Mucosa of descending colon (tissue), 3 donors: ENCODE results near the gene CCL2. TPM values are rescaled to one million over a fixed set of nuclear protein-coding genes. Genes with fewer than 3 reads are reported as not detected.

ENCODE experiments used
- ATAC-seq: fragments of 200-7000 bp; cut with Tn5 transposase; one replicate; pipeline ENCODE4 v1.9.1; 2020; ENCODE audit warnings: mild to moderate bottlenecking, moderate library complexity
- DNase-seq, 3 donors: peaks; one replicate each; pipeline ENCODE4 v3.0.0-alpha.2; 2020
- H3K36me3 ChIP-seq: fragments of 200-600 bp; one replicate; pipeline ENCODE4 v1.8.0; 2021; ENCODE audit warnings: low read depth, mild to moderate bottlenecking
- H3K4me1 ChIP-seq: fragments of 200-600 bp; one replicate; pipeline ENCODE4 v1.8.0; 2021; ENCODE audit warnings: low read depth, mild to moderate bottlenecking
- H3K4me3 ChIP-seq: fragments of 200-600 bp; one replicate; pipeline ENCODE4 v1.8.0; 2021; ENCODE audit warnings: mild to moderate bottlenecking
- H3K9me3 ChIP-seq: fragments of 200-600 bp; one replicate; pipeline ENCODE4 v1.8.0; 2021; ENCODE audit warnings: mild to moderate bottlenecking
- CTCF ChIP-seq: fragments of 200-600 bp; IDR thresholded peaks from one replicate; pipeline ENCODE4 v1.8.0; 2022; ENCODE audit warnings: antibody characterized with exemption, mild to moderate bottlenecking
- intact Hi-C, 2 donors: fragments of 100-400 bp; cut with DNase I in 1 of 2; cut with micrococcal nuclease in 1 of 2; formaldehyde crosslinking; loops; one replicate each; pipeline versions ENCODE4 v1.11.0 to v1.11.1; 2022; cut with DNase I, micrococcal nuclease
- total RNA-seq, 3 donors: library from RNA; stranded (reverse); fragmentation: NEBNext Ultra II Directional in 2 of 3; extraction: Animal tissue kit (Norgen Biotek cat#: 25700) in 2 of 3; gene quantifications; one replicate each; pipeline versions ENCODE4 v1.2.1 to v1.2.4, GENCODE V29; 2021 to 2023
- donor health status: DM: no; HTN: no; CAD: no; lungs with moderate emphysema.
- donor health status: DM: no; HTN: no; CAD: no.
- donor health status: DM: no; HTN: yes; CAD: no.

The CCL2 gene
- total RNA-seq, 3 donors from 2014 or later: 7.1 to 65.6 (median 39.7) TPM

- ATAC-seq (peak; percentile 29), DNase-seq (peak in 2 of 3 donors; percentile 53 to 63)
- Histone ChIP-seq H3K36me3 (no peaks in the 10 kb centered on the region), H3K9me3 (no peaks in the 10 kb centered on the region), H3K4me1 (no peaks in the 10 kb centered on the region), H3K4me3 (no peak overlapping the region)
- intact Hi-C loops: no loop called here
- no peak for TF ChIP-seq CTCF
These were observed 14.0 kb upstream of the CCL2 start for GRCh38 chr17:34241062-34241461.

GRCh38 chr17:34242587-34243363 is 12.3 kb upstream of the CCL2 start:
- no peaks in the 10 kb centered on the region for H3K9me3 ChIP-seq
- intact Hi-C loops: no loop called here
- H3K36me3 ChIP-seq: no peaks in the 10 kb centered on the region
- peak; percentile 36 for ATAC-seq
- H3K4me1 ChIP-seq: no peaks in the 10 kb centered on the region
- DNase-seq: no peak
- H3K4me3 ChIP-seq: no peak overlapping the region
- TF ChIP-seq CTCF: no peak

GRCh38 chr17:34243364-34244320 is 11.4 kb upstream of the CCL2 start:
- Histone ChIP-seq H3K4me1 (no peaks in the 10 kb centered on the region), H3K36me3 (no peaks in the 10 kb centered on the region), H3K4me3 (no peak overlapping the region), H3K9me3 (no peaks in the 10 kb centered on the region)
- intact Hi-C loops: no loop called here
- DNase-seq (no peak), ATAC-seq (no peak)
- no peak for TF ChIP-seq CTCF

GRCh38 chr17:34245351-34245905 is 9.7 kb upstream of the CCL2 start:
- ATAC-seq (no peak), DNase-seq (no peak)
- no peak for TF ChIP-seq CTCF
- H3K4me1 ChIP-seq: no peaks in the 10 kb centered on the region
- H3K9me3 ChIP-seq: no peaks in the 10 kb centered on the region
- intact Hi-C loops: no loop called here
- no peaks in the 10 kb centered on the region for H3K36me3 ChIP-seq
- no peak overlapping the region for H3K4me3 ChIP-seq

GRCh38 chr17:34246446-34246845 is 8.6 kb upstream of the CCL2 start:
- ATAC-seq (peak; percentile 42), DNase-seq (no peak)
- Histone ChIP-seq H3K9me3 (no peaks in the 10 kb centered on the region), H3K36me3 (no peaks in the 10 kb centered on the region), H3K4me3 (no peak overlapping the region), H3K4me1 (no peaks in the 10 kb centered on the region)
- intact Hi-C loops: no loop called here
- no peak for TF ChIP-seq CTCF
